GM20000 (cell line): ENCODE measurements around the gene KLF7.

Experiments used
- DNase-seq: peaks from one replicate; pipeline ENCODE4 v3.0.0; 2012; ENCODE audit warnings: low spot score
- TF ChIP-seq, protein P1 (sequence below): IDR thresholded peaks from 2 replicates; pipeline ENCODE4 v1.5.1; 2012; ENCODE audit warnings: mild to moderate bottlenecking, control low read depth; ENCODE audit errors: extremely low read depth, missing control alignments

KLF7 gene

DNA sequence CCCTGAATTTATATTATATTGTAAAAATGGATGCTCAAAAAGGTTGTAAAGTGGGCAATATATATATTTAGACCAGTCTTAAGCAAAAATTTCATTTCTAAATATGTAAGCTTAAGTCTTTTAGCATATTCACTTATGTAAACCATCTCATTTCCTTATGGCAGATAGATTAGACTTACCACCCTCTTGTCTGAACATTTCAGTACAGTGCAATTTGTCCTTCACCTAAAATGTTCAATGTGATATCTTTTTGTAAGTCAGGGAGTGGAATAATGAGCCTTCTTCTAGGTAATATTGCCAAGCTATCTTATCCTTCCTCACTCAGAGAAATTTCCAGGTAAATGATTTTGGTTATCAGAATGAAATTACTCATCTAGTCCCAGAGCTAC, 92.3 kb downstream of the KLF7 start:
- DNase-seq: no peak
- TF ChIP-seq, protein P1, sequence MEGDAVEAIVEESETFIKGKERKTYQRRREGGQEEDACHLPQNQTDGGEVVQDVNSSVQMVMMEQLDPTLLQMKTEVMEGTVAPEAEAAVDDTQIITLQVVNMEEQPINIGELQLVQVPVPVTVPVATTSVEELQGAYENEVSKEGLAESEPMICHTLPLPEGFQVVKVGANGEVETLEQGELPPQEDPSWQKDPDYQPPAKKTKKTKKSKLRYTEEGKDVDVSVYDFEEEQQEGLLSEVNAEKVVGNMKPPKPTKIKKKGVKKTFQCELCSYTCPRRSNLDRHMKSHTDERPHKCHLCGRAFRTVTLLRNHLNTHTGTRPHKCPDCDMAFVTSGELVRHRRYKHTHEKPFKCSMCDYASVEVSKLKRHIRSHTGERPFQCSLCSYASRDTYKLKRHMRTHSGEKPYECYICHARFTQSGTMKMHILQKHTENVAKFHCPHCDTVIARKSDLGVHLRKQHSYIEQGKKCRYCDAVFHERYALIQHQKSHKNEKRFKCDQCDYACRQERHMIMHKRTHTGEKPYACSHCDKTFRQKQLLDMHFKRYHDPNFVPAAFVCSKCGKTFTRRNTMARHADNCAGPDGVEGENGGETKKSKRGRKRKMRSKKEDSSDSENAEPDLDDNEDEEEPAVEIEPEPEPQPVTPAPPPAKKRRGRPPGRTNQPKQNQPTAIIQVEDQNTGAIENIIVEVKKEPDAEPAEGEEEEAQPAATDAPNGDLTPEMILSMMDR: no peak

DNA sequence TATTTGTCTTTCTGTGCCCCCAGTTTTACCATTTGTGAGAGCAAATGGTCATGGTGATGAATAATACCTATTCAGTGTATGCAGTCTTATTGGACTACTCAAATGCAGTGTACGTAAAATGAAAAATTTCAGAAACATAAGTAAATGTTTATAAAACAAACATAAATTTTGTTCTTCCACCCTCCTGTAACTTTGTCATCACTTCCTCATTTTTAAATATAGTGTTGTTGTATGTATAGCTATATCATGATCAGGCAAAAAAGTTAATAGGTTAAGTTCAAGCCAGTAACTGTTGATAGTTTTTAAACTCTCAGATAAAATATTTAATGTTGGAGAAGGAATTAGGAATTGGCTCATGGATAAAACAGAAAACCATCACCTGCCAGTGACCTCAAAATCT, 93.2 kb downstream of the KLF7 start:
- no peak for DNase-seq
- TF ChIP-seq, protein P1: no peak

DNA sequence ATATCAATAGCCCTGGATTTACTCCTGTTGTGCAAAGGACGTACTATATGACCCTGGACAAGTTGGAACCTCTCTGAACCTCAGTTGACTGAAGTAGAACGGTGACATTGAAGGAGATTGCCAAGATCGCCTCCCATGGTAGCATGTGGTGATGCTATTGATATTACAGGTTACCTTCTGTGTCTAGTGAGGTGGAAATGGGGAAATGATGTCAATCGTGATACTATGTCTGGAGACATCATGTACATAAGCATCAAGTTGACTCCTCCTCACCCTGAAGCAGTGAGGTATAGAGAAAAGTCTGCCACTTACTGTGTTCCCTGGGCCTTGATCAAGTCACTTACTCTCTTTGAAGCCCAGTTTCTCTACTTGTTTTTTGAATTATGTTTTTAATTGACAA, 93.9 kb downstream of the KLF7 start:
- TF ChIP-seq, protein P1: no peak
- DNase-seq: peak; percentile 22

DNA sequence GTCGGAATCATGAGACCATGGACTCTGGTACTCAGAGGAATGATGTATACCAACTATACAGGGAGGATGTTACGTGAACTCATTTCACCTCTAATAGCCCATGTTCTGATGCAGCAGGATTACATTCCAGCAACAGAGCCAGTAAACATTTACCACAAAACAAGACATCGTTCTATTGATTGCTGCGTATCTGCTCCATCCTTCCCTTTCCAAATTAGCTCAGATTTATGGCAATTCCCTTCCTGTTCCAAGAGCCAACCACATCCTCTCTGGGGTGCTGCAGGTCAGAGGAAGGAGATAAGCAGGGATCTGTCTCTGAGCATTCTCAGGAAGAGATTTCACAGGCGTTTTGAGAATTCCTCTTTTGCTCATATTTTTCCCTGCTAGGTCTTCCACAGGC, 98.3 kb downstream of the KLF7 start:
- TF ChIP-seq, protein P1: no peak
- DNase-seq: no peak

DNA sequence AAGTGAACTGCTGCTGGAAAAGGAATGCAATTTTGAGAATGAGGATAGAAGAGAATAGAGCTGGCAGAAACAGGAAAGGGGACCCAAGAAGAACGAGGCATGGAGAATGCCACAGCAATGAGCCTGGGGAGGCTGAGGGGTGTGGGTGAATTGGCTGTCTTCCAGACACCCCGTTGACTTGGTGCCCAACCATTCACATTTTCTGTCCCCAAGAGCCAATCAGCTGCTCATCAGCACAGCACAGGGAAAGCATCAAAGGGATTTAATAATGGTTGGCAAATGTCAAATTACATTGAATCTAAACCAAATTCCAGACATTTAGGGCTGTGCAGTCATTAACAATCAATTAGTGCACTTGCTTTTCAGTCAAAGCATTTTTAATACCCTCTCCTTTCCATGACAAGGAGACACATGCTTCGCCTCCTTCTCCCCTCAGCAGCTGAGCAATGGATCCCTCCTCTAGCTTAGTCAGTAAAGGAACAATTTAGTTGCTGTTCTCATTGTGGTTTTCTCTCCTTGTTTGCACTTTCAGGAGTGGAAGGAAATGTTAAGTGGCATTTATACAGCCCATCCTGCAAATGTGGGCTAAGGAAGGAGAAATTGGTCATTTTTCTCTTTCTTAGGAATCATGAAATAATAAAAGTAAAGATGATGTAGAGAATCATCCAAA, 98.8 kb downstream of the KLF7 start:
- TF ChIP-seq, protein P1: no peak
- DNase-seq: no peak

DNA sequence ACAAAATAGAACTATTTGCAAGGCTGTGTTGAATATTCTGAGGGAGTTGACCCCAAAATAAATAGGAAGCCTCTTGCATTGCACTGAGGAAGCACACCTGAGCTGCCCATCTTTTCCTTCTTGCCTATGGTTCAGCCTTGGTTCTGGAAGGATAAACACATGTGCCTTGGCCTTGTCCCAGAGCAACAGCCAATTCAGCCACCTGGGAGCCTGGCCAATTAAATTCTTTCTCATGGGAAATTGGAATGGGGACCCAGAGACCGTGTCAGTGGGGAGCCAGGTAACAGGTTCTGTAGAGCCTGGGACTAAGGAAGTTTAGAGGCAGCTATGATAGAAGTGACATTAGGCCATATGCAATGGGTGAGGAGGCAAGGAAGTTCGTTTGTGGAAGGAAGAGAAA, 99.6 kb downstream of the KLF7 start:
- no peak for DNase-seq
- TF ChIP-seq, protein P1: no peak

DNA sequence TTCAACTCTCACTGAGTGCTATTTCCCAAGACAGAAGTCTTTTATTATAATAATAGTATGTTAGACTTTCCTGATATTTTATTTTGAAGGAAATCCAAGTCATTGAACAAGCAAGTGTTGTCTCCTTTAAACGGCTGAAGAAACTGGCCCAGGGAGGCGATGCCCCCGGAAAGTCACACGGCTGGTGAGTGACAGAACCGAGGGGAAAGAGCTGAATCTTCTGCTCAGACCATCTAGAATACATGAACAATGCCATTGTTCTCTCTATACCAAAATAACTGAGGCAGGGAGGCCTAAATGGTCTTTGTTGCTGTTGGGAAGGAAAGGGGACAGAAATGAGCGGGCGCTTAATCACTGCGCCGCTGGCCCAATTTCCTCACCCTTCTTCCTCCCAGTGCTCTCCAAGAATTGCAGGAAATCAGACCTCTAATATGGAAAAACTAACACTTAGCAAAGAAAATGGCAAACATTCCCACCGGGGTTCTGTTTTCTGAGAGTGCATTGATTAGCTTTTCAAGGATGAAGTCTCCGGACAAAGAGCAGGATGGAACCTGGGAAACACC, 101.5 kb downstream of the KLF7 start:
- no peak for DNase-seq
- TF ChIP-seq, protein P1: no peak
